Measurements from ENCODE around the gene OLIG2.

DNA sequence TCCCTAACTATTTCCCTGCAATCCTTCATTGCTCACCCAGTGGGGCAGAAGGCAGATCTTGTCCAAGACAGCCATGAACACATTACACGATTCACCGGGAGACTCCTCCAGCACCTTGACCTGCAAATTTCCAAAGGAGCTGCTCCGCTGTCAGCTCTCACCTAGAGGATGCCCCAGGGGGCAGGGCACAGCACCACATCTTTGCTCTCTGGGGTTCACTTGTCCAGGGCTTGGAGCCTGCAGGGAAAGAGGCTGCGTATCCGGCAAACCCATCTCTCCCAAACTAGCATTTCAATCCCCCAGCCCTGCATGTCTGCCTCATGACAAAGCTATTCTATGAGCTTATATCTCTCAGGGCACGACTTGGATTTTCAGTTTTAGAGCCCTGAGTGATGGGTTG is 35.1 kb upstream of the OLIG2 start:
- no peak for TF ChIP-seq CREB5 (CRISPR knock-in tag; IDR thresholded peaks at IDR 0.05; ENCODE audit: low read depth)
- no peak for TF ChIP-seq BACH2 (CRISPR knock-in tag; IDR thresholded peaks at IDR 0.05; ENCODE audit: borderline replicate concordance)
- no peak for TF ChIP-seq ZNF8 (CRISPR knock-in tag; IDR thresholded peaks at IDR 0.05)
- TF ChIP-seq CSDC2 (CRISPR knock-in tag; IDR thresholded peaks at IDR 0.05) = no peak
- TF ChIP-seq, protein P1, sequence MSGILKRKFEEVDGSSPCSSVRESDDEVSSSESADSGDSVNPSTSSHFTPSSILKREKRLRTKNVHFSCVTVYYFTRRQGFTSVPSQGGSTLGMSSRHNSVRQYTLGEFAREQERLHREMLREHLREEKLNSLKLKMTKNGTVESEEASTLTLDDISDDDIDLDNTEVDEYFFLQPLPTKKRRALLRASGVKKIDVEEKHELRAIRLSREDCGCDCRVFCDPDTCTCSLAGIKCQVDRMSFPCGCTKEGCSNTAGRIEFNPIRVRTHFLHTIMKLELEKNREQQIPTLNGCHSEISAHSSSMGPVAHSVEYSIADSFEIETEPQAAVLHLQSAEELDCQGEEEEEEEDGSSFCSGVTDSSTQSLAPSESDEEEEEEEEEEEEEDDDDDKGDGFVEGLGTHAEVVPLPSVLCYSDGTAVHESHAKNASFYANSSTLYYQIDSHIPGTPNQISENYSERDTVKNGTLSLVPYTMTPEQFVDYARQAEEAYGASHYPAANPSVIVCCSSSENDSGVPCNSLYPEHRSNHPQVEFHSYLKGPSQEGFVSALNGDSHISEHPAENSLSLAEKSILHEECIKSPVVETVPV (CRISPR knock-in tag; IDR thresholded peaks at IDR 0.05) = no peak
- no peak for TF ChIP-seq TCF4 (CRISPR knock-in tag; IDR thresholded peaks at IDR 0.05; ENCODE audit: borderline replicate concordance)
- no peak for TF ChIP-seq ZC3H10 (CRISPR knock-in tag; IDR thresholded peaks at IDR 0.05)
- no peak for TF ChIP-seq ZFP30 (CRISPR knock-in tag; IDR thresholded peaks at IDR 0.05)
